Measurements from ENCODE around the gene SOCS1. TPM values are rescaled to one million over a fixed set of nuclear protein-coding genes. Genes with fewer than 3 reads are reported as not detected.

The SOCS1 gene
- total and polyA plus RNA-seq, 2 of the 8 experiments (the other 6 are each of a cell fraction or from before 2014, with no cell fraction given): 21.0 to 48.9 TPM

DNA sequence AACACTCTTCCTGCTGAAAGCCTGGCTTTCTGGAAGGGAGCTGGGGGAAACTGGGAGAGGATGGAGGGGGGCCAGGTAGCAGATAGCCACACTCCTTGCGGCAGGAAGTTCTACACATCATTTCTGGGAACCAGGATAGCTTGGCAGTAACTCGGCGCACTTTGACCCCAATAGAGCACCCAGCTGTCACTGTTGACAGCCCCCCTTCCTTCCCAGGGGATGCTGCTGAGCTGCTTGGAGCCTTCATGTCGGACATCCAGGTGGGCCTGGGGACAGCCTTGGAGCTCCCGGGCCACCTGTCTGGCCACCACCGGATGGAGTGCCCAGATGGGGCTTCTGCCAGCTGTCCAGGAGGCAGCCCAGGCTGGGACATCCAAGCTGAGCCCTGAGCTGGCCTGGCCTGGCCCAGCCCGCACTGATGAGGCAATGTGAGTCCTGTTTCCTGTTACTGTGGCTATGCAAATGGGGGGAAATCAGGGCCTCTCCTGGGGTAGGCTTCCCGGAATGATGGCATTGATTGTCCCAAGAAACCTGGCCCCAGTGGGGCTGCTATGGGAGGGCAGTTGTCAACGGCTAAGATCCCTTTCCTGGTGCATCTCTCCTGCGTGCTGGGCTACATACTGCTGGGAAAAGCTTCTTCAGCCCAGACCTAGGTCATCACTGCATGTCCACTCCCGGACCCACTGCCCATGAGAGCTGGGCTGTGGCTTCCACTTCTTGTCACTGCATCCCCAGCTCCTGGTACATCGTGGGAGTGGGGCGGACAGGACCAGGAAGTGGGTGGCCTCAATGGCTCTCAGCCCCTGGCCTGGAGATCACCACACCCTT lies 50.0 kb downstream of the SOCS1 start:
- Histone ChIP-seq H3K9me3 (ENCODE audit: insufficient read depth in 2 of 2, low read depth in 1 of 2, low read length in 1 of 2) (peaks cover 8% of the 10 kb centered on the region in 2 experiments; a peak in 3 of 4 replicates), H3K18ac (ENCODE audit: extremely low read depth, low read length) (no peak overlapping the region), H3K4ac (replicated peaks; ENCODE audit: insufficient read length, low read depth, low read length) (peak overlapping the region; percentile 57), H2AFZ (ENCODE audit: low read length) (peak overlapping the region; percentile 21; the same call in 1 of the 2 replicates), H2BK5ac (ENCODE audit: low read depth, low read length) (peak overlapping the region; percentile 75; the same call in 1 of the 2 replicates), H4K5ac (ENCODE audit: insufficient read length, low read depth, low read length) (no peak overlapping the region), H3K27me3 (replicated peaks in 1 of 4; ENCODE audit: control insufficient read depth in 3 of 4, extremely low read depth in 1 of 4, insufficient read depth in 3 of 4, low read length in 3 of 4) (no peaks in the 10 kb centered on the region; a peak in 1 of 7 replicates), H3K79me1 (ENCODE audit: low read depth, low read length) (no peaks in the 10 kb centered on the region), H3K14ac (ENCODE audit: insufficient read length) (no peak overlapping the region), H4K91ac (replicated peaks; ENCODE audit: insufficient read length, low read length) (peak overlapping the region; percentile 79), H3K9ac (replicated peaks in 1 of 4; ENCODE audit: extremely low read depth in 1 of 4, low read depth in 3 of 4, low read length in 3 of 4) (no peak overlapping the region), H3K4me2 (ENCODE audit: insufficient read depth in 1 of 2, low read depth in 2 of 2, low read length in 2 of 2) (no peak overlapping the region; a peak in 1 of 4 replicates), H3K4me3 (ENCODE audit: extremely low read depth in 1 of 4, insufficient read depth in 2 of 4, low read depth in 3 of 4, low read length in 4 of 4) (no peak overlapping the region), H4K20me1 (replicated peaks in 1 of 2; ENCODE audit: control insufficient read depth in 1 of 2, insufficient read depth in 2 of 2, low read length in 2 of 2) (no peaks in the 10 kb centered on the region), H4K8ac (ENCODE audit: extremely low read depth, insufficient read depth, low read length) (peak overlapping the region; percentile 46; the same call in 1 of the 2 replicates), H2BK12ac (ENCODE audit: low read depth, low read length) (peak overlapping the region; percentile 81; the same call in 1 of the 2 replicates), H2BK15ac (ENCODE audit: low read length) (no peak overlapping the region; the same call in 1 of the 2 replicates), H3K79me2 (ENCODE audit: control insufficient read depth in 1 of 2, insufficient read depth in 2 of 2, low read length in 2 of 2) (no peaks in the 10 kb centered on the region), H3K56ac (replicated peaks; ENCODE audit: insufficient read length, low read depth, low read length) (no peak overlapping the region), H3K36me3 (ENCODE audit: control insufficient read depth in 2 of 4, insufficient read depth in 4 of 4, low read length in 3 of 4) (no peaks in the 10 kb centered on the region), H3K27ac (ENCODE audit: low read depth, low read length) (no peak overlapping the region), H3K23ac (ENCODE audit: insufficient read length) (no peak overlapping the region), H2AK5ac (ENCODE audit: low read depth, low read length) (no peak overlapping the region), H2BK120ac (replicated peaks; ENCODE audit: low read depth, low read length) (no peak overlapping the region), H2BK20ac (ENCODE audit: low read length) (no peak overlapping the region), H3K4me1 (replicated peaks in 1 of 4; ENCODE audit: control insufficient read depth in 3 of 4, insufficient read depth in 4 of 4, low read length in 3 of 4) (peaks cover 7 to 24% (median 15%) of the 10 kb centered on the region in 4 experiments), H3K23me2 (ENCODE audit: low read depth, low read length) (no peaks in the 10 kb centered on the region)
- FAIRE-seq (no peak), DNase-seq (ENCODE audit: low read depth in 1 of 2, low spot score in 2 of 2) (no peak)
- CTCF ChIA-PET (ENCODE audit: partially characterized antibody): interaction anchor here (0.7 to 4.0 kb wide), 10 partner anchors 13 to 413 kb away, joined by 3 to 28 read pairs (median 4); partner anchors contain the start of gene SOCS1
- POLR2A ChIA-PET (ENCODE audit: partially characterized antibody): interaction anchor here (0.6 to 1.4 kb wide), 6 partner anchors 10 to 920 kb away, joined by 3 read pairs; no protein-coding TSS in a partner anchor
- WGBS, 2 experiments (ENCODE audit: extremely low coverage in 1 of 2, insufficient coverage in 1 of 2, insufficient read length in 1 of 2, insufficient replicate concordance in 2 of 2, low coverage in 1 of 2, low lambda C conversion rate in 2 of 2, missing lambda C conversion rate in 1 of 2): 77% methylated on average over 13 of the region's 13 CpGs; no CpG with 5 or more reads in 1 of the 2 experiments
- TF ChIP-seq MAFK (IDR thresholded peaks at IDR 0.05; ENCODE audit: low read depth, low read length) (no peak), RNF2 (IDR thresholded peaks at IDR 0.05; ENCODE audit: borderline replicate concordance, low read depth, low read length, missing control alignments, poor library complexity, severe bottlenecking) (no peak), POLR2A (IDR thresholded peaks at IDR 0.05; ENCODE audit: control extremely low read depth in 1 of 2, low read depth in 2 of 2, low read length in 2 of 2) (no peak), CTBP2 (IDR thresholded peaks at IDR 0.05; ENCODE audit: borderline replicate concordance, insufficient read depth, insufficient read length, low read length) (no peak)
- TF ChIP-seq, protein P1, sequence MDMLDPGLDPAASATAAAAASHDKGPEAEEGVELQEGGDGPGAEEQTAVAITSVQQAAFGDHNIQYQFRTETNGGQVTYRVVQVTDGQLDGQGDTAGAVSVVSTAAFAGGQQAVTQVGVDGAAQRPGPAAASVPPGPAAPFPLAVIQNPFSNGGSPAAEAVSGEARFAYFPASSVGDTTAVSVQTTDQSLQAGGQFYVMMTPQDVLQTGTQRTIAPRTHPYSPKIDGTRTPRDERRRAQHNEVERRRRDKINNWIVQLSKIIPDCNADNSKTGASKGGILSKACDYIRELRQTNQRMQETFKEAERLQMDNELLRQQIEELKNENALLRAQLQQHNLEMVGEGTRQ (IDR thresholded peaks at IDR 0.05; ENCODE audit: low read length): no peak

All from H1 (cell line).